A172 (cell line): ENCODE measurements around the gene NR4A3. TPM values are rescaled to one million over a fixed set of nuclear protein-coding genes. Genes with fewer than 3 reads are reported as not detected.
A peak's percentile ranks its signal among the peaks of the same experiment; 100 is the strongest.
"Not testable (repeated sequence)": the region's sequence is repeated elsewhere in the genome, so short reads cannot be mapped to it uniquely, and the experiment has no call there.

Experiments used
- DNase-seq: peaks from one replicate; pipeline ENCODE4 v3.0.0-alpha.2; 2015; ENCODE audit warnings: low spot score
- total RNA-seq: library from RNA; depleted of rRNA; stranded (reverse); fragments of >200 nt; shearing (Covaris generic); gene quantifications from 2 replicates; pipeline ENCODE4 v1.2.3, GENCODE V29; 2014; rRNA removed

Gene NR4A3
- total RNA-seq, result 0.02 TPM in 1 of 2 replicates, not detected in the other

- DNase-seq, result peak; percentile 94
These were observed at the start of gene NR4A3 for GRCh38 chr9:99821396-99822108. Gene NR4A3, plus strand, starts transcription at chr9:99821885. Its CDS starts 6,158 bp downstream, at chr9:99828043.

- DNase-seq, result no peak
These were observed 48.1 kb upstream of the NR4A3 start for GRCh38 chr9:99773468-99774138.

GRCh38 chr9:99778308-99778707, 43.4 kb upstream of the NR4A3 start:
- peak; percentile 88 for DNase-seq

- no peak for DNase-seq
These were observed 42.8 kb upstream of the NR4A3 start for GRCh38 chr9:99778836-99779235.

- DNase-seq, result no peak
These were observed 42.4 kb upstream of the NR4A3 start for GRCh38 chr9:99779277-99779676.

- not testable (repeated sequence) for DNase-seq
These were observed 39.3 kb upstream of the NR4A3 start for GRCh38 chr9:99782349-99782748.

- DNase-seq, result no peak
These were observed 38.5 kb upstream of the NR4A3 start for GRCh38 chr9:99782962-99783718.

GRCh38 chr9:99783799-99784198, 37.9 kb upstream of the NR4A3 start:
- DNase-seq, result no peak

GRCh38 chr9:99785010-99785590, 36.6 kb upstream of the NR4A3 start:
- DNase-seq, result no peak

- no peak for DNase-seq
These were observed 34.1 kb upstream of the NR4A3 start for GRCh38 chr9:99787556-99787955.

GRCh38 chr9:99793528-99793927, 28.2 kb upstream of the NR4A3 start:
- no peak for DNase-seq

GRCh38 chr9:99796231-99796630, 25.5 kb upstream of the NR4A3 start:
- DNase-seq, result no peak

GRCh38 chr9:99801775-99802174, 19.9 kb upstream of the NR4A3 start:
- DNase-seq, result no peak

GRCh38 chr9:99803694-99804093, 18.0 kb upstream of the NR4A3 start:
- DNase-seq, result no peak

GRCh38 chr9:99807276-99807852, 14.3 kb upstream of the NR4A3 start:
- DNase-seq, result peak; percentile 69

GRCh38 chr9:99807956-99808355, 13.7 kb upstream of the NR4A3 start:
- no peak for DNase-seq

GRCh38 chr9:99808454-99808853, 13.2 kb upstream of the NR4A3 start:
- no peak for DNase-seq

GRCh38 chr9:99809586-99810319, 11.9 kb upstream of the NR4A3 start:
- no peak for DNase-seq

- no peak for DNase-seq
These were observed 10.5 kb upstream of the NR4A3 start for GRCh38 chr9:99811172-99811571.

- DNase-seq, result no peak
These were observed 9.9 kb upstream of the NR4A3 start for GRCh38 chr9:99811598-99812383.
